ENCODE results near the gene MAP7D1. TPM values are rescaled to one million over a fixed set of nuclear protein-coding genes. Genes with fewer than 3 reads are reported as not detected.

Gene MAP7D1
- total RNA-seq, 2 donors from 2014 or later, result 353 to 356 TPM

DNA sequence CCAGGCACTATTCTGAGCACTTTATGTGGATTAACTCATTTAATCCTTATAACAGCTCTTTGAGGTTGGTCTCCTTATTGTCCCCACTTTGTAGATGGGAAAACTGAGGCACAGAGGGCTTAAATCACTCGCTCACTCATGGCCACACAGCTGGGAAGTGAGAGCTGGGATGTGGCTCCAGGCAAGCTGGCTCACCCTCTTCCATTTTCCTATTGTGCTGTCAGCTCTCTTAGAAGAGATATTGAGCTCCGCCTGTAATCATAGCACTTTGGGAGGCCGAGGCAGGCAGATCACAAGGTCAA, 27.1 kb upstream of the MAP7D1 start:
- Histone ChIP-seq H3K9me3 (no peaks in the 10 kb centered on the region), H3K27me3 (no peaks in the 10 kb centered on the region), H3K36me3 (no peaks in the 10 kb centered on the region), H3K27ac (no peak overlapping the region), H3K4me1 (peaks cover 0 to 17% of the 10 kb centered on the region in 2 donors), H3K4me3 (no peak overlapping the region)
- TF ChIP-seq, protein P1, sequence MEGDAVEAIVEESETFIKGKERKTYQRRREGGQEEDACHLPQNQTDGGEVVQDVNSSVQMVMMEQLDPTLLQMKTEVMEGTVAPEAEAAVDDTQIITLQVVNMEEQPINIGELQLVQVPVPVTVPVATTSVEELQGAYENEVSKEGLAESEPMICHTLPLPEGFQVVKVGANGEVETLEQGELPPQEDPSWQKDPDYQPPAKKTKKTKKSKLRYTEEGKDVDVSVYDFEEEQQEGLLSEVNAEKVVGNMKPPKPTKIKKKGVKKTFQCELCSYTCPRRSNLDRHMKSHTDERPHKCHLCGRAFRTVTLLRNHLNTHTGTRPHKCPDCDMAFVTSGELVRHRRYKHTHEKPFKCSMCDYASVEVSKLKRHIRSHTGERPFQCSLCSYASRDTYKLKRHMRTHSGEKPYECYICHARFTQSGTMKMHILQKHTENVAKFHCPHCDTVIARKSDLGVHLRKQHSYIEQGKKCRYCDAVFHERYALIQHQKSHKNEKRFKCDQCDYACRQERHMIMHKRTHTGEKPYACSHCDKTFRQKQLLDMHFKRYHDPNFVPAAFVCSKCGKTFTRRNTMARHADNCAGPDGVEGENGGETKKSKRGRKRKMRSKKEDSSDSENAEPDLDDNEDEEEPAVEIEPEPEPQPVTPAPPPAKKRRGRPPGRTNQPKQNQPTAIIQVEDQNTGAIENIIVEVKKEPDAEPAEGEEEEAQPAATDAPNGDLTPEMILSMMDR (IDR thresholded peaks at IDR 0.05), result no peak
- DNase-seq (ENCODE audit: low spot score), result no peak

DNA sequence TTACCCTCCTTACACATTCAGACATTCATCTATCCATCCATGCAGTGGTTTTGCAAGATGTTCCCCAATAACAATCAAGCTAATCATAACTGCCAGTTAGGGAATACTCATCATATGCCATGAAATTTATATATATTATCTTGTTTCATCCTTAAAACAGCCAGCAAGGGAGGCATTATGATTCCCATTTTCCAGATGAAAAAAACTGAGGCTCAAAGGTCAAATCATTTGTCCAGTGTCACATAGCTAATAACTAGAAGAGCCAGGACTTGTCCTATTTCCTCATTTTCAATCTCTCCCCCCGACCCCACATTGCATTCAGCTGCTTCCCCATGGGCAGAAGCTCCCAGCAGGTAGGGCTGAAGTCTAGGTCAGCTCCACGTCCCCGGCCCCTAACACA, 23.9 kb upstream of the MAP7D1 start:
- H3K9me3 ChIP-seq, result no peaks in the 10 kb centered on the region
- H3K4me3 ChIP-seq, result no peak overlapping the region
- TF ChIP-seq, protein P1 (IDR thresholded peaks at IDR 0.05), result no peak
- no peak for DNase-seq (ENCODE audit: low spot score)
- H3K27ac ChIP-seq, result no peak overlapping the region
- H3K36me3 ChIP-seq, result no peaks in the 10 kb centered on the region
- no peaks in the 10 kb centered on the region for H3K27me3 ChIP-seq
- H3K4me1 ChIP-seq, result peaks cover 0 to 45% of the 10 kb centered on the region in 2 donors

DNA sequence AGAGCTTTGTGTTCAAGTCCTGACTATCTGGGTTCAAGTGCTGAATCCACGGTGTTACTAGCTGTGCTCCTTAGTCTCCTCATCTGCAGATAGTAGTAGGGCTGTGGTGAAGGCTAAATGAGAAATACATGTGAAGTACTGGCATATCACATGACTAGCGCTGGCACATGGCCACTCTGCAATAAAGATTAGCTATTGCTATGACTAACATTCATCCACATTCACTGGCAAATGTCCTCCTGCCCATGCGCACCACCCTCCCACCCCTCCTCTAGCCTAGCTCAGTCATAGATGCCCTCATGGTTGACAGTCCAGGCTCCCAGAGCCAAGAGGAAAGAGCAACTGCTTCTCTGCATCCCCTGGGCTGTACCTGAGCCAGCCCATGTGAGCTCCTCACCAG, 22.5 kb upstream of the MAP7D1 start:
- TF ChIP-seq, protein P1 (IDR thresholded peaks at IDR 0.05), result no peak
- Histone ChIP-seq H3K4me1 (peaks cover 0 to 51% of the 10 kb centered on the region in 2 donors), H3K27me3 (no peaks in the 10 kb centered on the region)

DNA sequence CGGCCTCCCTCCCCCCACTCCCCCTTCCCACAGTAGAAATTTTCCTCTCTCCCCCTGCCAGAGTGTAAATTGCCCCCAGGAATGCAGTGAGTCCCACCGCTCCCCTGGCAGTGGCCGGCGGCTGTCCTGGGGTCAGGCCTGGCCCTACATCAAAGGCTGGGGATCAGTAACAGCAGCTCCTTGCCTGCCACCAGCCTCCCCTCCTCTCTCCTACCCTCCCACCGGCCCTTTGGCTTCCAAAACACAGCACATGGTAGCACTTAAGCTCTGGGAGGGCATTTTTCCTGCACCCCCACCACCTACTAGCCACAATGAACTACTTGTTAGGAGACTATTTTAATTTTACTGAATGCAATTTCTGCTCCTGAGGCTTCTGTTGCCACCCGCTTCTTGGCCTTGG, 21.9 kb upstream of the MAP7D1 start:
- no peak for DNase-seq (ENCODE audit: low spot score)
- Histone ChIP-seq H3K27ac (peak overlapping the region in 1 of 2 donors; percentile 83), H3K27me3 (no peaks in the 10 kb centered on the region), H3K4me1 (peaks cover 0 to 51% of the 10 kb centered on the region in 2 donors), H3K9me3 (no peaks in the 10 kb centered on the region), H3K4me3 (no peak overlapping the region), H3K36me3 (peaks cover 19% of the 10 kb centered on the region)
- TF ChIP-seq, protein P1 (IDR thresholded peaks at IDR 0.05), result no peak

More for the DNA sequence above, 22.5 kb upstream of the MAP7D1 start:
- Histone ChIP-seq H3K27ac (peak overlapping the region in 1 of 2 donors; percentile 2), H3K4me3 (no peak overlapping the region), H3K9me3 (no peaks in the 10 kb centered on the region), H3K36me3 (peaks cover 14% of the 10 kb centered on the region)
- DNase-seq (ENCODE audit: low spot score), result no peak

DNA sequence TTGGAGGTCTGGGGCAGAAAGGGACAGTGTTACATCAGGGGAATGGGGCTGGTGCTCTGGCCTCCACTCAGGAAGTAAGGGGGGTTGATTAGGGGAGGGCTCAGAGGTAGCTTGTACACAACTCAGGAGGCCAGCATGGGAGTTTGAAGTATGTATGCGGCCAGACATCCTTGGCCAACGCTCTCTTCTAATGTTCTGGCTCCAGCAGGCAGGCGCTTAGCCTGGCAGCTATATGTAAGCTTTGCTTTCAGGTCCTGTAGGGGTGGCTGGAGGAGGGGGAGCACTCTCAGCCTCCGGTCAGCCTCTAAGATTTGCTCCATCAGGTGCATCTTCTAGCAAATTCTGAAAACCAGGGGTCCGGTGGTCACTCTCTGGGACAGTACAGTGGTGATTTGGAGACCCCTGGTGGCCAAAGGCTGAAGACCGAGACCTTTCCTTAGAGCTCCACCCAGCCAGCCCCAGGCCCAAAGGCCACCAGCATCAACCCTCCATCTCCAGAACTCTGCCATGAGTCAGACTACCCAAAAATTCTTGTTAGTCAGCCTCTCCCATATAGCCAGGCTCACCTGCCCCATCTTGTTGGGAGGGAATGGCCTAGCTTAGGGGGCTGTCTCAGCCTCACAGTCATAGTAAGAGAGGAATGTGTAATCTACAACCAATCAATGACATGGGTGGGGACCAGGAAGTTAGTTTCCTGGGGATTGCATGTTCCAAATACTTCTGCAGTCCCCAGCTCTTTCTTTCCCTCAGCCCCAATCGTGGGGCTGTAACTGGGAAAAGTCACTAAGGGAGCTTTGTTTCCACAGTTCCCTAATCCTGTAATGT, 21.2 kb upstream of the MAP7D1 start:
- Histone ChIP-seq H3K27ac (peak overlapping the region; percentile 61 to 83), H3K27me3 (no peaks in the 10 kb centered on the region), H3K9me3 (no peaks in the 10 kb centered on the region), H3K36me3 (peaks cover 25% of the 10 kb centered on the region), H3K4me1 (peaks cover 0 to 51% of the 10 kb centered on the region in 2 donors), H3K4me3 (no peak overlapping the region)
- TF ChIP-seq, protein P1 (IDR thresholded peaks at IDR 0.05), result peak; percentile 38 to 80
- no peak for DNase-seq (ENCODE audit: low spot score)

DNA sequence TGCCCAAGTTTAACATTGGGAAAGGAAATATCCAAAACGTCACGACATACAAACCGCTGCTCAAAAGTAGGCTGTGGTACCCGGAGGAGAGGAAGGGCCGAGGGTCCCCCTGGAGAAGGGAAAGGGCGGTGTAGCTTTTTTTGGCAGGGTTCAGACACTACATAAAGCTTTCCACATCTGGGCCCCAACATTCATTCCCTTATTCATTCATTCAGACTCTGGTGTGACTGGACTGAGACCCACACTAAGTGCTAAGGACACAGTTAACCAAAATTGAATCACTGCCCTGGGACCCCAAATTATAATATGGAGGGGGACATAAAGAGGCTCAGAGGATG, 20.7 kb upstream of the MAP7D1 start:
- Histone ChIP-seq H3K4me1 (peaks cover 0 to 51% of the 10 kb centered on the region in 2 donors), H3K27me3 (no peaks in the 10 kb centered on the region), H3K27ac (peak overlapping the region; percentile 61 to 83), H3K9me3 (no peaks in the 10 kb centered on the region), H3K36me3 (peaks cover 29% of the 10 kb centered on the region), H3K4me3 (no peak overlapping the region)
- TF ChIP-seq, protein P1 (IDR thresholded peaks at IDR 0.05), result no peak
- no peak for DNase-seq (ENCODE audit: low spot score)

All from right atrium auricular region (tissue), 2 donors.